GDM1 (cell line): ENCODE measurements around the gene SMURF1.

Experiments used
- DNase-seq: peaks from one replicate; lab custom pipeline; 2025; lab: John Stamatoyannopoulos, UW

The SMURF1 gene

DNA sequence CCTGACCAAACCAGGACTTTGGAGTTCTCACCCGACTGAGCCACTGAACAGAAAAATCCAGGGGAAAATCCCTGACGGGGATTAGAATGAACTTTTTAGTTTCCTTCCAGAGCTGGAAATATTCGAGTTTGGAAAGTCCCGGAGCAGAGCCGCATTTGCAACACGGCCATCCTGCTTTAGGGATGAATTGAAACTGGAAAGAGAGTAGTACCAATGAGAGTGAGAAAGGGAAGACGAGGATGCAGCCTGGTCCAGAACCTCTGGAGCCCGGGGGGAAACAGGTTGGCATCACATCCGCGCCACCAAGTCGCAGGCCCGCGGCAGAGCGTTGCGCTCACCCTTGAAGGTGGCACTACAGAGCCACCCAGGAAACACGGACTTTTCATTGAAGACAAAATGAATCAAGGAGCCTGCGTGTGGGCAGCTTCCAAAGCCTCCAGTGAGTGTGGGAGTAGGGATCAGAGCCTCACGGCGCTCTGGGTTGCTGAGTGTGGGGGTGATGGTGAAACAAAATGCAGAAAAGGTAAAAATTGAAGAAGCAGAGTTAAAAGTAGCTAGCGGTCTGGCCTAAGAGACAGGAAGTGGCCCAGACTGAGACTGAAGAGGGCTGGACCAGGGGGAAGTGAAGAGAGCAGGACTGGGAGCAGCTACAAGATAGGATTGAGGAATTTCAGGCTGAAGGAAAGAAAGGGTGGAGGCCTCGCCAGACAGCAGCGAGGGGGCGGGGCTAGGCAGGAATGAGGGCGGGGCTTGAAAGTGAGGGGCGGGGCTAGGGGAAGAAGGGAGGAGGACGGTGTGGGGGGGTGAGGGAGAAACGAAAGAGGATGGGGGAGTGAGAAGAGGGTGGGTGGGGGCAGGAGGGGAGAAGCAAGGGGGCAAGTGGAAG lies 1.8 kb downstream of the SMURF1 start:
- DNase-seq = no peak

DNA sequence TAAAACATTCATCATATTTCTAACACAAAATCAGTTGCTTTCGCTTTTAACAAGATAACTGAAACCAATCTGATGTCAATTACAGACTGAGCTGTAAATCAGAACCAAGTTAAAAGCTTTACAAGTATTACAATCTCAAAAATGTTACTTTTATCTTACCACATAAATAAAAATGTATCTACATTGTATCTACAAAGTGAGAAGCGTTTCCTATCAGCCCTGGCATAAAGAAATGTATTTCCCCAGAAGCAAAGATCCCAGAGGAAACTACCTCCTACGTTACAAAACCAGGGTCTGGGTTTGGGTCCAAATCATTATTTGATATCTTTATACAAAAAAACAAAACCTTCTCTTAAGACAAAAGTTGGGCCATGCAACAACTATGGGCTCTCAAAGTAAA lies 2.6 kb downstream of the SMURF1 start:
- DNase-seq = no peak

DNA sequence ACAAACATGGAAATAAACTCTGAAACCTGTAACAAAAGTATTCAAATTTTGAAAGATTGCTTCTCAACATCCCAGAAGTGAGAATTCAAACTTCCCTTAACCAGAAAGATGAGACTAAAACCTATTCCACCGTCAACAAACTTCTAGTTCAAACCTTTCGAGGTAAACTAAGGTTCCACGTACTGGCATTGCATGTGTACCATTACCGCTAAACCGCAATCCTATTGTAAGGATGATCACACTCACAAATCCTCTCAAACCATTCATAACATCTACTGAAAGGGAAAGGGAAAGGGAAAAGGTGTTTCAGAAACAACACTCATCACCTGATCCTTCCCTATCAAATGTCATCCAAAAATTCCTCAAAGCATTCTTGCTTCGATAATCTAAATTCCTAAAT lies 3.1 kb downstream of the SMURF1 start:
- DNase-seq = no peak

DNA sequence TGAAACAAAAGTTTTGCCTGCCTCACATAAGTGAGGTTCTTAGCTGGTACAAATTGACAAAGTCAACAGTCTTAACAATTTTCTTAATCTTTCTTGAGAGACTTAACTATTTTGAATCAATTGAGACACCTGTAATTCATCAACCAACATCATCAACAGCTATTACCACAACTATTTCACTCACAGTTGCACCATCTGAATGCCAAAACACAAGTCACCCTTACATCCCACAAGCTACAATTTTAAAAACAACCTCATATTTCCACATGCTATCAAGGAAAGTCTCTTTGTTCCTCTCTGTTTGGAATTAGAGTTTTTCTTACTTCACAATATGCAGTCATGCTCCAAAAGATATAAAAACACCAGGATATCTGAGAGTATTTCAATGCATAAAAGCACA lies 4.9 kb downstream of the SMURF1 start:
- no peak for DNase-seq

GRCh38 chr7:99137411-99138180 lies 6.3 kb downstream of the SMURF1 start:
- no peak for DNase-seq

- no peak for DNase-seq
Observed at GRCh38 chr7:99135938-99136337, 8.0 kb downstream of the SMURF1 start.

- no peak for DNase-seq
Observed at GRCh38 chr7:99133766-99134564, 9.9 kb downstream of the SMURF1 start.

GRCh38 chr7:99132595-99133321 lies 11.2 kb downstream of the SMURF1 start:
- DNase-seq = no peak

- no peak for DNase-seq
Observed at GRCh38 chr7:99131290-99131689, 12.6 kb downstream of the SMURF1 start.

DNA sequence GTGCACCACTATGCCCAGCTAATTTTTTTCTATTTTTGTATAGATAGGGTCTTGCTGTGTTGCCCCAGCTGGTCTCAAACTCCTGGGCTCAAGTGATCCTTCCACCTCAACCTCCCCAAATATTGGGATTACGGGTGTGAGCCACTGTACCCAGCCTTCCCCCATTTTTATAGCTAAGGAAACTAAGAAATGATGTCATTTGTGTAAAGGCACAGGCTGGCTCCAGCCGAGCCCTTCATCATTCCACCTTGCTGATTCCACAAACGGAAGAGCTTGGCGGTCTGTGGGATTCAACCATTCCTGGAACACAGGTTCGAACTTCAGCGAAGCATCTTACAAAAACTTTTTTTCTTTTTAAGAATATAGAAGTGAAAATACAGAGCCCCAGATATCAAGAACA lies 14.4 kb downstream of the SMURF1 start:
- DNase-seq = no peak

- no peak for DNase-seq
Observed at GRCh38 chr7:99129001-99129400, 14.9 kb downstream of the SMURF1 start.

- DNase-seq = no peak
Observed at GRCh38 chr7:99128076-99128950, 15.6 kb downstream of the SMURF1 start.

GRCh38 chr7:99127636-99128035 lies 16.3 kb downstream of the SMURF1 start:
- DNase-seq = no peak

DNA sequence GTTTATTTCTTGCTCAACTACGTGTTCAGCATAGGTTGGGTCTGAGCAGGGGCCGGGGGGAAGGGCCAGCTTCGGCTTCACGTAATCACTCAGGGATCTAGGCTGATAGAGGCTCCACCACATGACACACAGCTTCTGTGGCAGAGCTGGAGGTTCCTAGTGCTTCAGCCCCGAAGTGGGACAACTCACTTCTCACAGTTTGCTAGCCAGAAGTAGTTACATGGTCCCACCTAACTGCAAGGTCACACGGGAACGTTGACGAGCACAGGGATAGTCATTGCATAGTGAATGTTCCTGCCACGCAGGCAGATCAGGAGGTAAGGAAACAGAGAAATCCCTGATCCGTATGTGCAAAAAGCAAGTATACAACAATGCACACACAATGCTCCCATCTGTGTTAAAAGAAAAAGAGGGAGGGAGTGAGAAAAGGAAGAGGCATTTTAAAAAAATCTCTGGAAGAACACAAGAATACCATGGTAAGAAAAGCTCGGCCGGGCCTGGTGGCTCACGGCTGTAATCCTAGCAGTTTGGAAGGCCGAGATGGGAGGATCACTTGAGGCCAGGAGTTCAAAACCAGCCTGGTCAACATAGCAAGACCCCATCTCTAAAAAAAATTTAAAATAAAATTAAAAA lies 16.9 kb downstream of the SMURF1 start:
- no peak for DNase-seq

DNA sequence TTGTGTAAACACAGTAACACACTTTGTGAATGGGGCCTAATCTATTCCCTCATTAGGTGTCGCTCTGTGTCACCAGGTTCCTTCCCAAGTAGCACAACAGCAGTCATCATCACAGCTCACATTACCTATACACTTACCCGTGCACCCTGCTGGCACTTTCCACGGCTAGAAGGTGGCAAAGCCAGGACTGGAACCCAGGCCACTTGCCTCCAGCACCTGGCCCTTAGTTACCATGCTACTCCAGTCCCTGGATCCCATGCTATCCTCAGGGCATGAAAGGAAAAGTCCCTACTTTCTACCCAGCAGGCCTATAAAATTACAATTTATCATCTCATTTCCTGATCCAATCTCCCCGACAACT lies 18.4 kb downstream of the SMURF1 start:
- no peak for DNase-seq

DNA sequence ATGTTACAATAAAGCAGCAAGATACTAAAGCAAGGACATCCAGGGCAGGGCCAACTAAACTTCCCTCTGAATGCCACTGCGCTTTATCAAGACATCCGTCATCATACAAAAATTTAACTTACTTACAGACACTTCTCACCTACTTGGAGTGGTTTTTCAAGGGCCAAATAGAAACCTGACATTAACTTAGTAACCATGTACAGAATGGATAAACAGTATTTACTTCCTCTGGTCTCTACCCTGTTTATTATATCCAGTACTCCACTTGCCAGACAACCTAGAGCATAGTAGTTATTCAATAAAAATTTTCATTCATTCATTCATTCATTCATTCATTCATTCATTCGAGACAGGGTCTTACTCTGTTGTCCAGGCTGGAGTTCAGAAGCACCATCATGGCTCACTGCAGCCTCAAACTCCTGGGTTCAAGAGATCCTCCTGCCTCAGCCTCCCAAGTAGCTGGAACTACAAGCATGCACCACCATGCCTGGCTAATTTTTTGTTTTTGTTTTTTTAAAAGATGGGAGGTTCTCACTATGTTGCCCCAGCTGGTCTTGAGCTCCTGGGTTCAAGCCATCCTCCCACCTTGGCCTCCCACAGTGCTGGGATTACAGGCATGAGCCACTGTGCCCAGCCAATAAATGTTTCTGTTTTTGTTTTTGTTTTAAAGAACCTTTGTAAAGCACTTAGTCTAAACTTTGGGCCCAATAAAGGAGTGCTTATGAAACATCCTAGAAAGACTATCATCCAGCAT lies 19.0 kb downstream of the SMURF1 start:
- DNase-seq = no peak

- no peak for DNase-seq
Observed at GRCh38 chr7:99124236-99124635, 19.7 kb downstream of the SMURF1 start.

- no peak for DNase-seq
Observed at GRCh38 chr7:99123571-99124033, 20.3 kb downstream of the SMURF1 start.

DNA sequence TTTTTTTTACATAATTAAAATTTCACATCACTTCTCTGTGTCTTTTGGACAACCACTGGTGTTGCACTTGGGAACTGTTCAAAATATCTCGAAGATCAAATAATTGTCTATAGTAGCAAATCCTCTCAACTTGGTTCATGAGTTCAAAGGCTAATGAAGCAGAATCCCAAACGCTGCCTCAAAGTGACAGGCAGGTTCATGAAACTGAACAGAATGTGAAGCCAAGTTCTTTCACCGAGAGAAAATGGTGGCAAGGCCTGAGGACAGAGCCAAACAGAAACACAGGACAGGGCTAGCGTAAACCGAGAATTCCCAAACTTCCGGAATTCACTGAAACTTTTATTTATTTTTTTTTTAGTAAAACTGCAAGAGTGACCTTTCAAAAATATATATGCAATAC lies 21.1 kb downstream of the SMURF1 start:
- no peak for DNase-seq
